ENCODE data around the gene SLC4A7.

DNA sequence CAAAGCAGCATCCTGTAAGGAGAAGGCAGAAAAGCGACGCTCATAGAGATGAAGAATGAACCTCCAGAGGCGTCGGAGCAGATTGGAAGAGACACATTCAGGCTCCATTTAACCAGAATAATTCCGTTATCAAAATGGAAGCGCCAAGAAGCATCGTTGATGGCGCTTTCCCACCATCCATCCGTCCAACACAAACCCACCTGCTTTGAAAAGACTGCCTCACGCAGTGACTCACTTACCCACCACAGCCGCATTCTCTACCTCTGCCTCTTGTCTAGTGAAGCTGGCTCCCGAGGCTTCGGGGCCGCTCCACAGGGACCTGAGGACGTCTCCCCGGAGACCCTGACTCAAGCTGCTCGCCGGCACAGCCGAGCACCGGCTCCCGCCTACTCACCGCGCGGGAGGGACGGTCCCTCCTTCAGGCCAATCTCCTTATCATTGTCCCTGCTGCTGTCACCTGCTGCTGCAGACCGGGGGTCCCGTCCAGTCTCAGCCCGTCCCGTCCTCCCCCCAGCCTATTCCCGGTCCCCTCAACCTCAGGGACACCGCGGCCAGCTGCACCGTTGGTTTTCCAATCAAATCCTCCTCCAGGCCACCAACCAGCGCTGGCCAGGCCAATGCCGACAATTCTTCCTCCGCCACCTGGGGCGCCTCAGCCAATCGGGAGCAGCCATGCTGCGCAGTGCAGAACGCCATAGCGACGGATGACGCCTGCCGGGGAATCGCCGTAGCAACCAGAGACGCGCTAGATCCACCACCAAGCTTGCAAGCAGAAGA is 115.2 kb downstream of the SLC4A7 start, which contains the start of gene NEK10:
- TF ChIP-seq, protein P1, sequence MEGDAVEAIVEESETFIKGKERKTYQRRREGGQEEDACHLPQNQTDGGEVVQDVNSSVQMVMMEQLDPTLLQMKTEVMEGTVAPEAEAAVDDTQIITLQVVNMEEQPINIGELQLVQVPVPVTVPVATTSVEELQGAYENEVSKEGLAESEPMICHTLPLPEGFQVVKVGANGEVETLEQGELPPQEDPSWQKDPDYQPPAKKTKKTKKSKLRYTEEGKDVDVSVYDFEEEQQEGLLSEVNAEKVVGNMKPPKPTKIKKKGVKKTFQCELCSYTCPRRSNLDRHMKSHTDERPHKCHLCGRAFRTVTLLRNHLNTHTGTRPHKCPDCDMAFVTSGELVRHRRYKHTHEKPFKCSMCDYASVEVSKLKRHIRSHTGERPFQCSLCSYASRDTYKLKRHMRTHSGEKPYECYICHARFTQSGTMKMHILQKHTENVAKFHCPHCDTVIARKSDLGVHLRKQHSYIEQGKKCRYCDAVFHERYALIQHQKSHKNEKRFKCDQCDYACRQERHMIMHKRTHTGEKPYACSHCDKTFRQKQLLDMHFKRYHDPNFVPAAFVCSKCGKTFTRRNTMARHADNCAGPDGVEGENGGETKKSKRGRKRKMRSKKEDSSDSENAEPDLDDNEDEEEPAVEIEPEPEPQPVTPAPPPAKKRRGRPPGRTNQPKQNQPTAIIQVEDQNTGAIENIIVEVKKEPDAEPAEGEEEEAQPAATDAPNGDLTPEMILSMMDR (conservative IDR thresholded peaks at IDR 0.05; ENCODE audit: low read length), result no peak
- no peak for TF ChIP-seq EZH2phosphoT487 (IDR thresholded peaks at IDR 0.05; ENCODE audit: borderline replicate concordance, low read depth, low read length)
